Dedifferentiated amniotic fluid mesenchymal stem cell (primary cell): ENCODE measurements around the gene SERPINA9.
A peak's percentile ranks its signal among the peaks of the same experiment; 100 is the strongest.
"Not testable (repeated sequence)": the region's sequence is repeated elsewhere in the genome, so short reads cannot be mapped to it uniquely, and the experiment has no call there.

Experiments used
- DNase-seq: peaks from one replicate; pipeline ENCODE4 v3.0.0-alpha.2; 2016; ENCODE audit errors: extremely low spot score

The SERPINA9 gene

GRCh38 chr14:94426526-94426925 lies 49.5 kb downstream of the SERPINA9 start:
- DNase-seq: no peak

- no peak for DNase-seq
These were observed 51.6 kb downstream of the SERPINA9 start for GRCh38 chr14:94424371-94424770.

- DNase-seq: peak; percentile 63
These were observed 52.4 kb downstream of the SERPINA9 start for GRCh38 chr14:94423453-94424056.

- no peak for DNase-seq
These were observed 54.7 kb downstream of the SERPINA9 start for GRCh38 chr14:94421316-94421715.

GRCh38 chr14:94417497-94418205 lies 58.3 kb downstream of the SERPINA9 start:
- DNase-seq: not testable (repeated sequence)
